ENCODE data around the gene FBXL4. TPM values are rescaled to one million over a fixed set of nuclear protein-coding genes. Genes with fewer than 3 reads are reported as not detected.

FBXL4 gene
- polyA plus RNA-seq, 5 donors = 13.7 to 23.6 (median 22.2) TPM

DNA sequence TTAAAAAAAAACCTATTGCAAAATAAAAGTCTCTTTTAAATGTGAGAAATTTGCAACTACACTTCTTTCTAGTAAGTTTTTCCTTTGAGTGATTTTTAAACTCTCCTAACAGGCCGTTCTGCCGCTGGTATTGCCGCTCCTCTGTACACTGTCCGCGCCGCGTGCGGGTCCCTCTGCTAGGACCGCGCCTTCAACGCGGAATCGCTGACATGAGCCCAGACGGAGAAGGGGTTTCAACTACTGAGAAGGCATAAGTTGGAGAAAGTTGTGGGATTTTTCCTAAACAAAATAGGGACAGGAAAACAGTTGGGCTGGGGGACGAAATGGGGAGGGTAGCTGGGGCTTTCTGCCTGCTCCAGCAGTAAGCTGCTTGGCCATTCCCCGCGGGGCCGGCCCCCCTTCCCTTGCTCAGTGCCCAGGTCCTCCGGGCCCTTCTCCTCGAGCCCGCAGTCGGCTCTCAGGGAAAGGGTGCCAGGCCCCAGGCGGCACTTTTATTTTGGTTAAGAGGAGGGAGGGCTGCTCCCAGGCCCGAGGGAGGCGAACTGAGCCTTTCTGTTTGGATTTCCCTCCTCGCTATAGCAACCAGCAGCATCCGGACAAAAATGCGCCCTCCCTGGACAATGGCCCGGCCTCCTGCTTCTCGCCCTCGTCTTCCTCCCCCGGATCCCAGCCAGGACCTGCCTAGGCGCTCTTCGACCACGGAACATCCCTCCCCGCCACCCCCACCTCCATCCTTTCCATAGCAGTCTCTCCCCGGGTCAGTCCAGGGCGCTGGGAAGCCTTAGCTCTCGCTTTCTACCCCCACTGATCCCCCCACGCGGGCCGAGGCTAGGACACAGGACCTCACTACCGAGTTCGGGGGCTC, 120.2 kb downstream of the FBXL4 start:
- no peak for DNase-seq

DNA sequence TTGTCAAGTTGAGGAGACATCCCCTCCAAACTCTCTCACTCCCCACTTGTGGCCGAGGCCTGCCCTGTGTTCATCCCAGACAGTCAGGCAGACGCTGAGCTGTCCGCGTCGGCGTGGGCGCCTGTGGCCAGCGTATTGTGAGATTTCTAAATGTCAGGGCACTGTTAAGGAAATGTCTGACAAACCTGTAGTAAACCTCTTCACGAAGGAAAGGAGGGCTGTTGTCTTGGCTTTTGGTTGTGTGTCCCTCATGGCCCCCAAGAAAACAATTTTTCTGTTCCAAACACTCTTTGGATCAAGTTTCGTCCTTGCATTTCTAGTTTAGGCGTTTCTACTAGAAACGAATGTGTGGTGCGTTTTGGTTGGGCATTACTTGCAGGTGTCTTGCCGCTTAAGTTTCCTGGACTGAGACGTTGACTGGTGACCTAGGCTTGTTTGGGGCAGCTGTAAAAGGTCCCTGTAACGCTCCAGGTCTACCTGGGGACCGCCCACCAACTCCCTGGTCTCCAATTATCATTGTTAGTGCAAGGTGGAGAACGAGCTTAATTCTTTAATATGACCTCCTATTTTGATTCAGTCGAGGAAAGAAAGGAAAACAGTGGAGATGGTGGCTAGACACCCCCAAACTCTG, 122.0 kb downstream of the FBXL4 start:
- no peak for DNase-seq

DNA sequence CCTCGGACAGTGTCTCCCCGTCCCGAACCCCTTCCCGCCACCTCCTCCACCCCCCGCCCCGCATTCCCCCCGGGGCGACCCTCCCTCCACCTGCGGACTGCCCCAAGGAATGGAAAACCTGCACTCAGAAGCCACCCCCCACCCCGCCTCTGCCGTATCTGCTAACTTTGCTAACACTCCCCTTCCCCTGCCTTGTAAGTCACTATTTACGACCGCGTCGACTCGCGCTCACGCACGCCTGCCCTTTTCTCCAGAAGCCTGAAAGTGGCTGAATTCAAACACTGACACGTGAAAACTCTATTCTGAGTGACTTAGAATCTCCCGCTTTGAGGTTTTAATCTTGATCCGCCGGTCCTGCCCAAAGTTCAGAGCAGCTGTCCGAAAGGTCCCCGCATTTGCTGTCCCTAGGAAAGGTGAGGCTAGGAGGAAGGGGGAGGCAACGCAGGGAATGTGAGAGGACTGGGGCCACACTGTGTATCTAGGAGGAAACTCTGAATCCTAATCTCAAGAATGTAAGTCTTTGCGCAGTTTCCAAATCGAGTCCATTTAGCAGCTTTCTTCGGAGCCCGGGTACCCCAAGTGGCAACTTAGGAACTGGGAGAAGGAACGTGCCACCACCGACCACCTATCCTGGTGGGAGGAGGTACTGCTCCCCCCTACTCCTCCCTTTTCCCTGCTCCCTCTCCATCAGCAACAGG, 122.7 kb downstream of the FBXL4 start:
- DNase-seq = no peak

GRCh38 chr6:98824162-98824901, 123.4 kb downstream of the FBXL4 start:
- no peak for DNase-seq

DNA sequence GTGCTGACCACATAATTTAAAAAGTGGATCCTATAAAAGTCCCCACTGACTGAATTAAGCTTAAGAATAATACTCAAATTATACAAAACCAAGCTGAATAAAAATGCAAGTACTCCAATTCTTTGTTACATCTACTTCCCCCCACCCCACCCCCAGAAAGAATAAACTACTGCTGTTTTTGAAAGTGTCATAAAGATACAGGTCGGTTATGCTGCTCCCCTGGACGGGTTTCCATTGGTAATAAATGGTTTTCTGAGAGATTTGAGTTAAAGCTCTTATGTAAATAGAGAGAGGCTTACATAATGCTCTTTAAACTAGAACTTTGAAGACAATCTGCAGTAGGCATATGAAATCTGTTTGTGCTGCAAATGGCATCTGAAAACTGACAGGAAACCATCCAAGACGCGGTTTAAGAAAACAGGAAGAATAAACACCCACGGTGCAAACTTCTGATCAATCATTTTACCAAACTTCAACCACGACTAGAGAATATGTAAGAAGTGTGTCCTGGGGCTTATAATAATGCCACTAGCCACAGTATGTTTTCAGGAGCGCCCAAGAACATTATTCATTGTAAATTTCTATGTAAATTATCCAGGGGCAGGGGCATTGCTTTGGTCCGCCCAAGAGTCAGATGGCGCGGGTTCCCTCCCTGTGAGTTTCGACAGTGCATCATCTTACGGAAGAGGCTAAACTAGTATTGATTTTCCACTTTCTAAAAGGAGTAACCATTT, 124.2 kb downstream of the FBXL4 start:
- DNase-seq = no peak

DNA sequence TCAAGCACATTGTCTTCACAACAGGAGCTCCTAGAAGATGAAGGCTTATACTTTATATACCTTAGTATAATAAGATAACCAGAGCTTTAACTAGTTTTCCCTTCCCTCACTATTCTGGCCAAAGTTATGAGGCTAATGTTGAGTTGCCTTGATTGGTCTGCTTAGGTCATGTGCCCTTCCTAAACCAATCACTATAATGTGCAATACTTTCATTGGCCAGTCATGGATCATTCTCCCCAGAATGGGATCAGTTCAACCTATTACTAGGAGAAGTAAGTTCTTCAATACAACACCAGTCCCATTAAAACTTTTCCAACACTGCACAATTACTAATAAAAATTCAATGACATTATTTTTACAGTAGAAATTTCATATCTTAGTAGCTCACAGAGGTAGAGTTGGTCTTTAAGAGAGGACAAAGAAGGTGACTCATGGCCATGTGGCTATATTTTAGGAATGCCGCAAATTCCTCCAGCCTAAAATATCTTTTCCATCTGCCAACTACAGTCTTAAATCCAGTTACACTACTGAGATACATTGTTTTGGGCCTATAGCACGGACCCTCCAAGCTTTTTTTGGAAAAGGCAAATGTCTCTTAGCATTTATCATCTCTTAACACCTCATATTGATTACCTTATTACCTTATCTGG, 125.9 kb downstream of the FBXL4 start:
- no peak for DNase-seq

Other genes starting within 250 kb of the FBXL4 start
- under 1 TPM in 3 of 5 donors, not detected in 2; 0.04 to 0.07 (median 0.07) TPM for gene POU3F2, start 113.4 kb downstream of the FBXL4 start, polyA plus RNA-seq (ENCODE audit: insufficient read depth in 1 of 5, insufficient read length in 5 of 5, low replicate concordance in 1 of 5)